DND-41 (cell line): ENCODE measurements around the gene SATB1.

Experiments used
- ATAC-seq: fragments of 200-7000 bp; cut with Tn5 transposase; 3 replicates; pipeline ENCODE4 v1.9.1; 2021; ENCODE audit warnings: low read depth; ENCODE audit not compliant: insufficient read depth
- DNase-seq: peaks from one replicate; pipeline ENCODE4 v3.0.0-alpha.2; 2020
- H2AFZ ChIP-seq: 2 replicates; pipeline ENCODE4 v1.6.0; 2012; ENCODE audit warnings: low read depth, low read length
- H3K27ac ChIP-seq: 2 replicates; pipeline ENCODE4 v1.5.1; 2012; ENCODE audit warnings: low read length, inconsistent platforms
- H3K27me3 ChIP-seq: fragments of 200-600 bp; sonication (generic); 2 replicates; pipeline ENCODE4 v1.6.0; 2012; ENCODE audit warnings: low read length, mild to moderate bottlenecking, inconsistent platforms; ENCODE audit not compliant: insufficient read depth, poor library complexity
- H3K36me3 ChIP-seq: 2 replicates; pipeline ENCODE4 v1.5.1; 2012; ENCODE audit warnings: low read length, inconsistent platforms; ENCODE audit not compliant: insufficient read depth
- H3K4me1 ChIP-seq: 2 replicates; pipeline ENCODE4 v1.5.1; 2012; ENCODE audit warnings: mild to moderate bottlenecking, low read length; ENCODE audit not compliant: insufficient read depth
- H3K4me2 ChIP-seq: 2 replicates; pipeline ENCODE4 v1.6.0; 2012; ENCODE audit warnings: mild to moderate bottlenecking, moderate library complexity, low read length, inconsistent platforms; ENCODE audit not compliant: insufficient read depth
- H3K4me3 ChIP-seq, 2 experiments: fragments of 200-600 bp in 1 of 2; shearing (Covaris generic) in 1 of 2; 2 replicates each; pipeline ENCODE4 v1.5.1; 2012 to 2016; ENCODE audit warnings: inconsistent platforms in 2 of 2, low read length in 2 of 2, mild to moderate bottlenecking in 2 of 2, low read depth in 1 of 2, moderate library complexity in 1 of 2
- H3K79me2 ChIP-seq: 2 replicates; pipeline ENCODE4 v1.6.0; 2012; ENCODE audit warnings: low read length, inconsistent platforms; ENCODE audit not compliant: insufficient read depth
- H3K9ac ChIP-seq: 2 replicates; pipeline ENCODE4 v1.6.0; 2012; ENCODE audit warnings: low read depth, mild to moderate bottlenecking, inconsistent platforms, low read length, moderate library complexity
- H3K9me3 ChIP-seq: 2 replicates; pipeline ENCODE4 v1.5.1; 2012; ENCODE audit warnings: low read length, moderate library complexity, mild to moderate bottlenecking, inconsistent platforms; ENCODE audit not compliant: insufficient read depth, severe bottlenecking
- H4K20me1 ChIP-seq: 2 replicates; pipeline ENCODE4 v1.6.0; 2012; ENCODE audit warnings: low read length; ENCODE audit not compliant: insufficient read depth
- EZH2 ChIP-seq: IDR thresholded peaks from 3 replicates; pipeline ENCODE4 v1.6.1; 2012; ENCODE audit warnings: borderline replicate concordance, low read depth, mild to moderate bottlenecking, moderate library complexity, low read length, inconsistent platforms; ENCODE audit not compliant: severe bottlenecking
- TF ChIP-seq, protein P1 (sequence below): IDR thresholded peaks from 2 replicates; pipeline ENCODE4 v1.5.1; 2012; ENCODE audit warnings: borderline replicate concordance, low read length, moderate library complexity, mild to moderate bottlenecking; ENCODE audit not compliant: poor library complexity, severe bottlenecking; ENCODE audit errors: extremely low read depth

SATB1 gene

DNA sequence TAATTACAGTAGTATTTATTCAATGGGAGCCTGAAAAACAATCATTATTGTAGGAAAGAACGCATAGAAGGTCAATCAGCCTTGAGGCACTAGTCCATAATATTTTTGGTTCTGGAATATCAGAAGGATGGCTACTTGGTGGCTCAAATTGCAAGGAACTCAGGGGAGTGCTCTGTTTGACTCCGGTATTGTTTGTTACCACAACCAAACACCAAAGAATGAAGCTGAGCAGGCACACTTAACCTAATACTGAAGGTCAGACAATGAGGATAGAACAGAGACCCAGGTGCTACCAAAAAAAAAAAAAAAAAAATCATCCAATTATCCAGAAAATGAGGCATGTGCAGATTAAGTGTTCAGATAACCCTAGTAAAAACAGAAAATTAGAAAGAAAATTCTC lies 11.1 kb upstream of the SATB1 start:
- H3K79me2 ChIP-seq = peaks cover 89% of the 10 kb centered on the region
- no peak for TF ChIP-seq EZH2
- TF ChIP-seq, protein P1, sequence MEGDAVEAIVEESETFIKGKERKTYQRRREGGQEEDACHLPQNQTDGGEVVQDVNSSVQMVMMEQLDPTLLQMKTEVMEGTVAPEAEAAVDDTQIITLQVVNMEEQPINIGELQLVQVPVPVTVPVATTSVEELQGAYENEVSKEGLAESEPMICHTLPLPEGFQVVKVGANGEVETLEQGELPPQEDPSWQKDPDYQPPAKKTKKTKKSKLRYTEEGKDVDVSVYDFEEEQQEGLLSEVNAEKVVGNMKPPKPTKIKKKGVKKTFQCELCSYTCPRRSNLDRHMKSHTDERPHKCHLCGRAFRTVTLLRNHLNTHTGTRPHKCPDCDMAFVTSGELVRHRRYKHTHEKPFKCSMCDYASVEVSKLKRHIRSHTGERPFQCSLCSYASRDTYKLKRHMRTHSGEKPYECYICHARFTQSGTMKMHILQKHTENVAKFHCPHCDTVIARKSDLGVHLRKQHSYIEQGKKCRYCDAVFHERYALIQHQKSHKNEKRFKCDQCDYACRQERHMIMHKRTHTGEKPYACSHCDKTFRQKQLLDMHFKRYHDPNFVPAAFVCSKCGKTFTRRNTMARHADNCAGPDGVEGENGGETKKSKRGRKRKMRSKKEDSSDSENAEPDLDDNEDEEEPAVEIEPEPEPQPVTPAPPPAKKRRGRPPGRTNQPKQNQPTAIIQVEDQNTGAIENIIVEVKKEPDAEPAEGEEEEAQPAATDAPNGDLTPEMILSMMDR = no peak
- H2AFZ ChIP-seq = no peak overlapping the region
- no peaks in the 10 kb centered on the region for H3K9me3 ChIP-seq
- H3K4me1 ChIP-seq = peaks cover 43% of the 10 kb centered on the region
- H3K4me2 ChIP-seq = no peak overlapping the region
- ATAC-seq (no peak), DNase-seq (no peak)
- H3K9ac ChIP-seq = no peak overlapping the region
- H4K20me1 ChIP-seq = peaks cover 6% of the 10 kb centered on the region; the same call in 1 of the 2 replicates
- no peaks in the 10 kb centered on the region for H3K36me3 ChIP-seq
- H3K27ac ChIP-seq = no peak overlapping the region
- no peaks in the 10 kb centered on the region for H3K27me3 ChIP-seq
- no peak overlapping the region for H3K4me3 ChIP-seq

DNA sequence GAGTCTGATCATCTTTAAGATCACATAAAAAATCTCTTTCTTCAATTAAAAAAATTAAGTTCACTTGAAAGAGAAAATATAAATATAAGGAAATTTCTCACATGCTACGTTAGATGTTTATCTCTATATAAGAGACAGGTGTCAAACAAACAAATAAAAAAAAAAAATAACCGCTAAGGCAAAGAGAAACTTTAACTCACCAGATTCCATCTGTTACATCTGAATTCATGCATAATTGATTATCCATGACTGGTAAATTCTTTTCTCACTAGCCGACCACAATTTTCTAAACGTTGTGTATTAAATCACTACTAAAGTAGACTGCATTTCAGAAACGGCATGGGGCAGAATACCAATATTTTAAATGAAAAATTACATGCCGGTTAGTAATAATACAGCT lies 9.6 kb upstream of the SATB1 start:
- H3K9ac ChIP-seq = no peak overlapping the region
- H3K4me2 ChIP-seq = no peak overlapping the region
- H3K27ac ChIP-seq = no peak overlapping the region
- H3K4me1 ChIP-seq = peaks cover 37% of the 10 kb centered on the region
- ATAC-seq = no peak
- H3K4me3 ChIP-seq = no peak overlapping the region
- H3K9me3 ChIP-seq = no peaks in the 10 kb centered on the region
- no peaks in the 10 kb centered on the region for H3K36me3 ChIP-seq
- no peak overlapping the region for H2AFZ ChIP-seq
- peaks cover 83% of the 10 kb centered on the region for H3K79me2 ChIP-seq
- H3K27me3 ChIP-seq = no peaks in the 10 kb centered on the region
- TF ChIP-seq, protein P1 = no peak
- TF ChIP-seq EZH2 = no peak
- no peaks in the 10 kb centered on the region; the same call in 1 of the 2 replicates for H4K20me1 ChIP-seq
- no peak for DNase-seq

DNA sequence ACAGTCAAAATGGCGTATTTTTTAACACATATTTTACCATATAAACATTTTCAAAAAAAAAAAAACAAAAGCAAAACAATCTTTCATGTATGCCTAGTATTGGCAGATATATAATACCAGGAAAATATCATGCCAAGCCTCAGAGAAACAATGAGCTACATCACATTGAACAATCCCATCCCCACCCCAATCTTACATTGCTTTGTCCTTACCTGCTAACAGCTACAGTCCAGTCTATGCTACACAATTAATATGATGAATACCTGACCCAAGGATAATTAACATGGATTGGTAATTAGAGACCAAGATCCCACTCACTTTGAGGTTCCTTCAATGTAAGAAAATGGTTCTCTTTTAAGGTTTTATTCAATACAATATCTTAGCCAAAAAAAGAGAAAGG lies 7.6 kb upstream of the SATB1 start:
- no peak overlapping the region for H3K27ac ChIP-seq

More for the DNA sequence above, 7.6 kb upstream of the SATB1 start:
- TF ChIP-seq, protein P1 = no peak
- TF ChIP-seq EZH2 = no peak
- no peak overlapping the region for H3K4me2 ChIP-seq
- no peaks in the 10 kb centered on the region for H3K27me3 ChIP-seq
- H3K9ac ChIP-seq = no peak overlapping the region
- H3K4me3 ChIP-seq = no peak overlapping the region
- no peaks in the 10 kb centered on the region for H3K9me3 ChIP-seq
- ATAC-seq = no peak
- H4K20me1 ChIP-seq = no peaks in the 10 kb centered on the region; the same call in 1 of the 2 replicates
- no peak overlapping the region for H2AFZ ChIP-seq
- H3K36me3 ChIP-seq = no peaks in the 10 kb centered on the region
- DNase-seq = no peak
- H3K4me1 ChIP-seq = peaks cover 21% of the 10 kb centered on the region; the same call in 1 of the 2 replicates
- peaks cover 72% of the 10 kb centered on the region for H3K79me2 ChIP-seq
